Kidney (tissue), 14 donors: ENCODE data around the gene ACTRT2. TPM values are rescaled to one million over a fixed set of nuclear protein-coding genes. Genes with fewer than 3 reads are reported as not detected.

Experiments
- DNase-seq, 5 donors: peaks; one replicate each; pipeline ENCODE4 v3.0.0-alpha.2; 2013 to 2020
- FAIRE-seq: peaks from 2 replicates; lab custom pipeline; 2012; peaks lifted over from hg19 to GRCh38; lab: Jason Lieb, UNC
- H3K27ac ChIP-seq, 2 donors: one replicate each; pipeline ENCODE4 v1.7.0; 2013; ENCODE audit warnings: low read depth in 2 of 2, low read length in 2 of 2, inconsistent platforms in 1 of 2
- H3K27me3 ChIP-seq: one replicate; pipeline ENCODE4 v1.7.1; 2013; ENCODE audit warnings: low read length, inconsistent platforms; ENCODE audit not compliant: control insufficient read depth, insufficient read depth
- H3K36me3 ChIP-seq, 3 donors: one replicate each; pipeline versions ENCODE4 v1.7.0 to v1.7.1; 2013; ENCODE audit warnings: low read length in 3 of 3, control low read depth in 1 of 3, inconsistent platforms in 1 of 3; ENCODE audit not compliant: insufficient read depth in 3 of 3, control insufficient read depth in 2 of 3
- H3K4me1 ChIP-seq, 3 donors: one replicate each; pipeline versions ENCODE4 v1.7.0 to v1.7.1; 2013; ENCODE audit warnings: low read length in 3 of 3, inconsistent platforms in 1 of 3, low read depth in 1 of 3; ENCODE audit not compliant: control insufficient read depth in 2 of 3, insufficient read depth in 2 of 3
- H3K4me3 ChIP-seq, 3 donors: one replicate each; pipeline versions ENCODE4 v1.7.0 to v1.8.1; 2013; ENCODE audit warnings: low read length in 3 of 3, control low read depth in 1 of 3, inconsistent platforms in 1 of 3
- H3K9ac ChIP-seq, 3 donors: one replicate each; pipeline versions ENCODE4 v1.7.0 to v1.7.1; 2013; ENCODE audit warnings: low read length in 3 of 3, control low read depth in 1 of 3, inconsistent platforms in 1 of 3
- H3K9me3 ChIP-seq, 3 donors: one replicate each; pipeline versions ENCODE4 v1.7.0 to v1.7.1; 2013; ENCODE audit warnings: low read length in 3 of 3, control low read depth in 1 of 3, inconsistent platforms in 1 of 3; ENCODE audit not compliant: control insufficient read depth in 2 of 3, insufficient read depth in 1 of 3
- intact Hi-C: fragments of 100-400 bp; cut with DNase I; formaldehyde crosslinking; loops from one replicate; pipeline ENCODE4 v1.11.1; 2022
- polyA plus RNA-seq: library from polyadenylated mRNA; stranded (reverse); fragments of 350-450 nt; fragmentation: Illumina TruSeq; extraction: RNeasy Lipid Tissue Mini Kit (QIAGEN cat#74804); gene quantifications from one replicate; pipeline ENCODE4 v1.2.3, GENCODE V29; 2014; ENCODE audit warnings: low read depth, low replicate concordance; ENCODE audit not compliant: insufficient read depth
- total RNA-seq: library from RNA; stranded (reverse); fragmentation: NEBNext Ultra II Directional; extraction: Animal tissue kit (Norgen Biotek cat#: 25700); gene quantifications from one replicate; pipeline ENCODE4 v1.2.1, GENCODE V29; 2021
- TF ChIP-seq, protein P1 (sequence below): IDR thresholded peaks from 3 replicates; pipeline ENCODE4 v1.5.1; 2012; ENCODE audit warnings: mild to moderate bottlenecking, moderate library complexity, borderline replicate concordance; ENCODE audit not compliant: insufficient read depth; ENCODE audit errors: extremely low read depth
- donor health status: control.
- donor health status: control.
- donor health status: control.
- donor health status: control.
- donor health status: control.
- donor health status: DM: yes; HTN: yes; CAD: no.
- donor health status: Normal renal cell carcinoma (clear cell type).

ACTRT2 gene
- total and polyA plus RNA-seq, 2 donors from 2014 or later = not detected

- FAIRE-seq (no peak), DNase-seq (peak in 4 of 5 donors; percentile 71 to 80 (median 75))
- Histone ChIP-seq H3K27ac (peak within 1 kb of the TSS; percentile 90 to 93), H3K9me3 (no peaks in the 10 kb centered on the region), H3K27me3 (peaks cover 25% of the 10 kb centered on the region), H3K4me3 (peak within 1 kb of the TSS in 2 of 3 donors; percentile 60 to 69), H3K36me3 (no peaks in the 10 kb centered on the region), H3K4me1 (peaks cover 0 to 3% (median 0%) of the 10 kb centered on the region in 3 donors), H3K9ac (peak within 1 kb of the TSS in 2 of 3 donors; percentile 24 to 80)
- TF ChIP-seq, protein P1, sequence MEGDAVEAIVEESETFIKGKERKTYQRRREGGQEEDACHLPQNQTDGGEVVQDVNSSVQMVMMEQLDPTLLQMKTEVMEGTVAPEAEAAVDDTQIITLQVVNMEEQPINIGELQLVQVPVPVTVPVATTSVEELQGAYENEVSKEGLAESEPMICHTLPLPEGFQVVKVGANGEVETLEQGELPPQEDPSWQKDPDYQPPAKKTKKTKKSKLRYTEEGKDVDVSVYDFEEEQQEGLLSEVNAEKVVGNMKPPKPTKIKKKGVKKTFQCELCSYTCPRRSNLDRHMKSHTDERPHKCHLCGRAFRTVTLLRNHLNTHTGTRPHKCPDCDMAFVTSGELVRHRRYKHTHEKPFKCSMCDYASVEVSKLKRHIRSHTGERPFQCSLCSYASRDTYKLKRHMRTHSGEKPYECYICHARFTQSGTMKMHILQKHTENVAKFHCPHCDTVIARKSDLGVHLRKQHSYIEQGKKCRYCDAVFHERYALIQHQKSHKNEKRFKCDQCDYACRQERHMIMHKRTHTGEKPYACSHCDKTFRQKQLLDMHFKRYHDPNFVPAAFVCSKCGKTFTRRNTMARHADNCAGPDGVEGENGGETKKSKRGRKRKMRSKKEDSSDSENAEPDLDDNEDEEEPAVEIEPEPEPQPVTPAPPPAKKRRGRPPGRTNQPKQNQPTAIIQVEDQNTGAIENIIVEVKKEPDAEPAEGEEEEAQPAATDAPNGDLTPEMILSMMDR = no peak
- intact Hi-C loops = no loop called here
Observed at GRCh38 chr1:3068564-3069431, 47.5 kb downstream of the ACTRT2 start, which contains the start of gene PRDM16. PRDM16 (plus strand) TSS chr1:3069203; CDS start chr1:3069260, 57 bp downstream.

GRCh38 chr1:3069491-3070308 lies 48.4 kb downstream of the ACTRT2 start:
- Histone ChIP-seq H3K9ac (peak overlapping the region in 2 of 3 donors; percentile 24 to 71), H3K27ac (peak overlapping the region; percentile 90 to 93), H3K36me3 (no peaks in the 10 kb centered on the region), H3K27me3 (peaks cover 21% of the 10 kb centered on the region), H3K4me1 (peaks cover 0 to 3% (median 0%) of the 10 kb centered on the region in 3 donors), H3K9me3 (no peaks in the 10 kb centered on the region), H3K4me3 (peak overlapping the region in 2 of 3 donors; percentile 23 to 62)
- FAIRE-seq = no peak
- TF ChIP-seq, protein P1 = no peak
- intact Hi-C loops = no loop called here
- DNase-seq = peak; percentile 75 to 93 (median 78)

DNA sequence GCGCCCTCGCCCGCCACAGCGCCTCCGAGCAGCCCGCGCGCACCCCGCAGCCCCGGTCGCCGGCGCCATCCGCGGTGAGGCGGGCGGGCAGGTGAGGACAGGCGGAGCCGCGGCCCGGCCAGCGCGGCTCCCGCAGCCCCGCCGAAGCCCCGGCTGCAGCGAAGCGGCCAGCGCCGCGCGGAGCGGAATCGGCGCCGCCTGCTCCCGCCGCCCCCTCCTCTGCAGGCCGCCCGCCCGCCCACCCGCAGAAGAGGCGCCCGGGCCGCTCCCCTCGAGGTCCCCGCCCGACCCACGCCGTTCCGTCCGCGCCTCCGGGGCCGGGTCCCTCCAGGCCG lies 49.0 kb downstream of the ACTRT2 start:
- no peaks in the 10 kb centered on the region for H3K36me3 ChIP-seq
- no peak overlapping the region for H3K4me3 ChIP-seq
- H3K4me1 ChIP-seq = no peaks in the 10 kb centered on the region
- H3K27ac ChIP-seq = peak overlapping the region; percentile 91 to 93
- intact Hi-C loops = no loop called here
- FAIRE-seq (no peak), DNase-seq (no peak)
- no peak overlapping the region for H3K9ac ChIP-seq
- TF ChIP-seq, protein P1 = no peak
- peaks cover 17% of the 10 kb centered on the region for H3K27me3 ChIP-seq
- no peaks in the 10 kb centered on the region for H3K9me3 ChIP-seq
